HepG2 (cell line): Measurements from ENCODE around the gene MEF2A. TPM values are rescaled to one million over a fixed set of nuclear protein-coding genes. Genes with fewer than 3 reads are reported as not detected.

Experiments used
- ATAC-seq: fragments of 200-7000 bp; cut with Tn5 transposase; 3 replicates; pipeline ENCODE4 v1.9.1; 2020; ENCODE audit warnings: mild to moderate bottlenecking, moderate library complexity
- BruUV-seq: library from RNA; stranded (reverse); fragments of 400-500 nt; replicated peaks from 2 replicates; lab custom pipeline; 2021; lab: Mats Ljungman, UMichigan
- CTCF ChIA-PET: fragments of 300-600 bp; formaldehyde crosslinking; extraction: SDS; loops from one replicate; lab custom pipeline; 2021; ENCODE audit warnings: low total read pairs, inconsistent platforms, low intra/inter-chr PET ratio; lab: Yijun Ruan, JAX
- POLR2A ChIA-PET: fragments of 350-600 bp; sonication (Branson Sonifier 250); formaldehyde crosslinking; loops from one replicate; lab custom pipeline; 2020; ENCODE audit warnings: antibody characterized with exemption, inconsistent platforms; lab: Yijun Ruan, JAX
- DNase-seq: peaks from one replicate; pipeline ENCODE4 v3.0.0-alpha.2; 2015; ENCODE audit warnings: low spot score
- FAIRE-seq: peaks from 3 replicates; lab custom pipeline; 2011; peaks lifted over from hg19 to GRCh38; lab: Jason Lieb, UNC
- H2AFZ ChIP-seq: one replicate; pipeline ENCODE4 v1.6.1; 2011; ENCODE audit warnings: low read length, inconsistent platforms
- H3K27ac ChIP-seq: fragments of 300-600 bp; 3 replicates; pipeline ENCODE4 v1.8.0; 2011; ENCODE audit warnings: mixed run types, mild to moderate bottlenecking, mixed read lengths, low read length, inconsistent platforms; ENCODE audit not compliant: insufficient read depth; ENCODE audit errors: extremely low read length
- H3K27me3 ChIP-seq, 2 experiments: fragments of 200-600 bp in 1 of 2; 2 replicates in 1 of 2; 3 replicates in 1 of 2; pipeline versions ENCODE4 v1.6.0 to v1.8.0; 2011; ENCODE audit warnings: low read length in 2 of 2, mild to moderate bottlenecking in 2 of 2, moderate library complexity in 2 of 2, inconsistent platforms in 1 of 2; ENCODE audit not compliant: insufficient read depth in 2 of 2, control insufficient read depth in 1 of 2
- H3K36me3 ChIP-seq, 2 experiments: fragments of 200-600 bp in 1 of 2; replicated peaks in 1 of 2; 2 replicates in 1 of 2; 3 replicates in 1 of 2; pipeline versions ENCODE4 v1.5.1 to v1.8.0; 2011; ENCODE audit warnings: low read length in 2 of 2, inconsistent platforms in 1 of 2; ENCODE audit not compliant: insufficient read depth in 2 of 2, control insufficient read depth in 1 of 2
- H3K4me1 ChIP-seq: 2 replicates; pipeline ENCODE4 v1.5.1; 2012; ENCODE audit warnings: low read length, inconsistent platforms; ENCODE audit not compliant: insufficient read depth
- H3K4me2 ChIP-seq: 2 replicates; pipeline ENCODE4 v1.6.0; 2011; ENCODE audit warnings: low read depth, low read length, inconsistent platforms
- H3K4me3 ChIP-seq, 3 experiments: fragments of 200-600 bp in 1 of 3; sonication (generic), shearing (Covaris generic) in 1 of 3; replicated peaks in 1 of 3; 2 replicates each; pipeline ENCODE4 v1.5.1; 2011 to 2016; ENCODE audit warnings: low read length in 3 of 3, inconsistent platforms in 2 of 3, low read depth in 2 of 3, mild to moderate bottlenecking in 2 of 3, control low read depth in 1 of 3, mixed read lengths in 1 of 3; ENCODE audit not compliant: insufficient read depth in 1 of 3
- H3K79me2 ChIP-seq: one replicate; pipeline ENCODE4 v1.6.1; 2011; ENCODE audit warnings: low read length, inconsistent platforms; ENCODE audit not compliant: insufficient read depth
- H3K9ac ChIP-seq: 2 replicates; pipeline ENCODE4 v1.6.0; 2011; ENCODE audit warnings: mild to moderate bottlenecking, low read depth, low read length, inconsistent platforms; ENCODE audit not compliant: insufficient read depth
- H3K9me3 ChIP-seq: 2 replicates; pipeline ENCODE4 v1.5.1; 2012; ENCODE audit warnings: mild to moderate bottlenecking, low read length
- H4K20me1 ChIP-seq: 2 replicates; pipeline ENCODE4 v1.6.0; 2011; ENCODE audit warnings: inconsistent platforms, mild to moderate bottlenecking, low read length, moderate library complexity; ENCODE audit not compliant: insufficient read depth
- JUNB ChIP-seq: sonication (generic); formaldehyde crosslinking; IDR thresholded peaks from 2 replicates; pipeline ENCODE4 v1.8.0; 2022; ENCODE audit warnings: missing genetic modification reagents, mild to moderate bottlenecking, borderline replicate concordance
- KAT2B ChIP-seq: fragments of 150-350 bp; IDR thresholded peaks from 2 replicates; pipeline ENCODE4 v1.6.1; 2014; ENCODE audit warnings: low read depth, low read length, borderline replicate concordance
- KDM5B ChIP-seq: sonication (generic); formaldehyde crosslinking; IDR thresholded peaks from 2 replicates; pipeline ENCODE4 v1.4.0; 2020; ENCODE audit warnings: missing genetic modification reagents, mild to moderate bottlenecking, borderline replicate concordance
- KLF6 ChIP-seq: IDR thresholded peaks from 2 replicates; pipeline ENCODE4 v1.8.0; 2016; ENCODE audit warnings: missing biosample characterization, missing genetic modification reagents
- MAFK ChIP-seq, 2 experiments: IDR thresholded peaks in 1 of 2; conservative IDR thresholded peaks in 1 of 2; 2 replicates each; pipeline ENCODE4 v1.6.1; 2011; ENCODE audit warnings: improper control_type of control experiment in 2 of 2, low read length in 2 of 2
- MZF1 ChIP-seq: sonication (generic); formaldehyde crosslinking; IDR thresholded peaks from 2 replicates; pipeline ENCODE4 v1.8.1; 2023; ENCODE audit warnings: mild to moderate bottlenecking, missing genetic modification reagents, borderline replicate concordance
- NFATC3 ChIP-seq: sonication (generic); formaldehyde crosslinking; IDR thresholded peaks from 2 replicates; pipeline ENCODE4 v1.5.1; 2020; ENCODE audit warnings: mild to moderate bottlenecking, missing genetic modification reagents
- PBX3 ChIP-seq: sonication (generic); formaldehyde crosslinking; IDR thresholded peaks from 2 replicates; pipeline ENCODE4 v1.8.1; 2023; ENCODE audit warnings: missing genetic modification reagents, inconsistent platforms, borderline replicate concordance
- SALL2 ChIP-seq: sonication (generic); formaldehyde crosslinking; IDR thresholded peaks from 2 replicates; pipeline ENCODE4 v1.8.1; 2023; ENCODE audit warnings: mild to moderate bottlenecking, missing genetic modification reagents, inconsistent platforms
- TRIM24 ChIP-seq: sonication (generic); formaldehyde crosslinking; IDR thresholded peaks from 2 replicates; pipeline ENCODE4 v1.8.0; 2022; ENCODE audit warnings: mild to moderate bottlenecking, missing genetic modification reagents
- ZC3H4 ChIP-seq: sonication (generic); formaldehyde crosslinking; IDR thresholded peaks from 2 replicates; pipeline ENCODE4 v1.4.0; 2020; ENCODE audit warnings: missing genetic modification reagents, borderline replicate concordance
- ZMYM4 ChIP-seq: sonication (generic); formaldehyde crosslinking; IDR thresholded peaks from 2 replicates; pipeline ENCODE4 v1.8.1; 2023; ENCODE audit warnings: mild to moderate bottlenecking, missing genetic modification reagents
- ZNF432 ChIP-seq: sonication (generic); formaldehyde crosslinking; IDR thresholded peaks from 2 replicates; pipeline ENCODE4 v1.5.0; 2020; ENCODE audit warnings: missing genetic modification reagents, mild to moderate bottlenecking, borderline replicate concordance
- ZNF501 ChIP-seq: sonication (generic); formaldehyde crosslinking; IDR thresholded peaks from 2 replicates; pipeline ENCODE4 v1.5.1; 2020; ENCODE audit warnings: mild to moderate bottlenecking, moderate library complexity, missing genetic modification reagents
- ZNF564 ChIP-seq: sonication (generic); formaldehyde crosslinking; IDR thresholded peaks from 2 replicates; pipeline ENCODE4 v1.8.1; 2023; ENCODE audit warnings: mild to moderate bottlenecking, missing genetic modification reagents
- ZNF850 ChIP-seq: sonication (generic); formaldehyde crosslinking; conservative IDR thresholded peaks from 2 replicates; pipeline ENCODE4 v1.9.0; 2021; ENCODE audit warnings: mild to moderate bottlenecking, missing genetic modification reagents
- ZSCAN12 ChIP-seq: sonication (generic); formaldehyde crosslinking; IDR thresholded peaks from 2 replicates; pipeline ENCODE4 v1.9.0; 2021; ENCODE audit warnings: mild to moderate bottlenecking, missing genetic modification reagents
- WGBS: methylation state at CpG from one replicate; pipeline ENCODE4 v1.1.6; 2017; ENCODE audit warnings: low lambda C conversion rate; 5-methylcytosine and 5-hydroxymethylcytosine counted together
- in situ Hi-C: cut with HindIII; loops from 2 replicates; pipeline ENCODE4 v1.10.0; 2017; ENCODE audit warnings: low pct_unique_long_range_greater_than_20kb; ENCODE audit not compliant: extremely low pct_ligation_motif_present
- intact Hi-C: fragments of 100-400 bp; cut with micrococcal nuclease; formaldehyde crosslinking; loops from one replicate; pipeline ENCODE4 v1.10.0; 2022; ENCODE audit not compliant: unreplicated experiment
- polyA plus RNA-seq, 8 experiments: library from polyadenylated mRNA; depleted of rRNA in 3 of 8; stranded (reverse) in 7 of 8; unstranded in 1 of 8; fragments of >200 nt; fragmentation: Illumina TruSeq in 4 of 8; extraction: Trizol in 4 of 8; gene quantifications; 2 replicates each; pipeline versions ENCODE4 v1.2.1 to v1.2.3, GENCODE V29; 2011 to 2016; ENCODE audit warnings: low read depth in 4 of 8, missing spikeins in 1 of 8, mixed read lengths in 1 of 8; ENCODE audit not compliant: insufficient read depth in 1 of 8
- total RNA-seq, 5 experiments: library from RNA; depleted of rRNA; stranded (reverse); fragments of >200 nt; fragmentation: Illumina TruSeq; extraction: Trizol; gene quantifications; 2 replicates each; pipeline ENCODE4 v1.2.3, GENCODE V29; 2016; ENCODE audit warnings: low read depth in 1 of 5
- TF ChIP-seq, protein P1 (sequence below): sonication (generic); formaldehyde crosslinking; IDR thresholded peaks from 2 replicates; pipeline ENCODE4 v1.4.0; 2020; ENCODE audit warnings: mild to moderate bottlenecking, missing genetic modification reagents

The MEF2A gene
- total and polyA plus RNA-seq, 2 of the 13 experiments (the other 11 are each of a cell fraction or from before 2014, with no cell fraction given) = 15.2 to 24.4 TPM

DNA sequence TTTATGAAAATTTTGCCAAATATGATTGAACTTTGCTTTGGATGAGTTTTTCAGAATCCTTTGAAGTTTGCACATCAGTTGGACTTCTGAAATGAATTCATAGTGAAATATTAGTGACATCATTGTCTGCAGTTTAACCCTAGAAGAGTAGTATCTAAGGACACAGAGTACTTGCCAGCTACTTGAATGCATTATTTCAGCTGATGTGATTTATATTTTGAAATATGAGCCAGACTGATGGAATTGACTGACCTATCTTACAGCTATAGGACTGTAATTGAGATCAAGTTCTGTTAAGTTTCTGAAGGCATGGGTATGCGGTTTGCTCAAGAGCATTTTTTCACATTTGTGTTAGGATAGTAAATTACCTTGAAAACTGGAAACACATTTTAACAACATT lies 116.2 kb downstream of the MEF2A start:
- ChIA-PET CTCF (no interaction called here), POLR2A (no interaction called here)
- Histone ChIP-seq H3K79me2 (no peaks in the 10 kb centered on the region), H3K27me3 (no peaks in the 10 kb centered on the region), H3K4me1 (no peaks in the 10 kb centered on the region), H4K20me1 (no peaks in the 10 kb centered on the region), H3K27ac (no peak overlapping the region), H3K4me2 (no peak overlapping the region), H2AFZ (no peak overlapping the region), H3K36me3 (peaks cover 5 to 12% of the 10 kb centered on the region in 2 experiments; a peak in 3 of 5 replicates), H3K4me3 (no peak overlapping the region), H3K9ac (no peak overlapping the region), H3K9me3 (peaks cover 15% of the 10 kb centered on the region)
- WGBS = 100% methylated on average over 1 of the region's 1 CpG
- intact Hi-C loops = no loop called here
- no peak for TF ChIP-seq ZNF432 (CRISPR knock-in tag)
- TF ChIP-seq TRIM24 (CRISPR knock-in tag) = no peak
- no peak for TF ChIP-seq MAFK (conservative IDR thresholded peaks at IDR 0.05 in 1 of 2, IDR thresholded peaks at IDR 0.05 in 1 of 2; ENCODE audit: low read length in 2 of 2)
- TF ChIP-seq NFATC3 (CRISPR knock-in tag) = no peak
- TF ChIP-seq ZC3H4 (CRISPR knock-in tag) = no peak
- no peak for TF ChIP-seq SALL2
- TF ChIP-seq ZNF850 (CRISPR knock-in tag) = no peak
- no peak for TF ChIP-seq KAT2B
- no peak for TF ChIP-seq PBX3 (CRISPR knock-in tag)
- TF ChIP-seq ZSCAN12 (CRISPR knock-in tag) = no peak
- no peak for TF ChIP-seq ZNF501 (CRISPR knock-in tag)
- no peak for TF ChIP-seq ZNF564
- TF ChIP-seq ZMYM4 (CRISPR knock-in tag) = no peak
- TF ChIP-seq KLF6 (CRISPR knock-in tag) = no peak
- TF ChIP-seq, protein P1, sequence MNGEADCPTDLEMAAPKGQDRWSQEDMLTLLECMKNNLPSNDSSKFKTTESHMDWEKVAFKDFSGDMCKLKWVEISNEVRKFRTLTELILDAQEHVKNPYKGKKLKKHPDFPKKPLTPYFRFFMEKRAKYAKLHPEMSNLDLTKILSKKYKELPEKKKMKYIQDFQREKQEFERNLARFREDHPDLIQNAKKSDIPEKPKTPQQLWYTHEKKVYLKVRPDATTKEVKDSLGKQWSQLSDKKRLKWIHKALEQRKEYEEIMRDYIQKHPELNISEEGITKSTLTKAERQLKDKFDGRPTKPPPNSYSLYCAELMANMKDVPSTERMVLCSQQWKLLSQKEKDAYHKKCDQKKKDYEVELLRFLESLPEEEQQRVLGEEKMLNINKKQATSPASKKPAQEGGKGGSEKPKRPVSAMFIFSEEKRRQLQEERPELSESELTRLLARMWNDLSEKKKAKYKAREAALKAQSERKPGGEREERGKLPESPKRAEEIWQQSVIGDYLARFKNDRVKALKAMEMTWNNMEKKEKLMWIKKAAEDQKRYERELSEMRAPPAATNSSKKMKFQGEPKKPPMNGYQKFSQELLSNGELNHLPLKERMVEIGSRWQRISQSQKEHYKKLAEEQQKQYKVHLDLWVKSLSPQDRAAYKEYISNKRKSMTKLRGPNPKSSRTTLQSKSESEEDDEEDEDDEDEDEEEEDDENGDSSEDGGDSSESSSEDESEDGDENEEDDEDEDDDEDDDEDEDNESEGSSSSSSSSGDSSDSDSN (CRISPR knock-in tag) = no peak
- TF ChIP-seq JUNB (CRISPR knock-in tag) = no peak
- TF ChIP-seq KDM5B (CRISPR knock-in tag) = no peak
- no peak for TF ChIP-seq MZF1 (CRISPR knock-in tag)
- no TSS peak for BruUV-seq
- in situ Hi-C loops = no loop called here
- no peak for FAIRE-seq
- no peak for DNase-seq
- no peak for ATAC-seq
